ENCODE data around the gene LRRC75A.

LRRC75A gene

GRCh38 chr17:16447676-16448075, 44.3 kb downstream of the LRRC75A start:
- TF ChIP-seq, protein P1, sequence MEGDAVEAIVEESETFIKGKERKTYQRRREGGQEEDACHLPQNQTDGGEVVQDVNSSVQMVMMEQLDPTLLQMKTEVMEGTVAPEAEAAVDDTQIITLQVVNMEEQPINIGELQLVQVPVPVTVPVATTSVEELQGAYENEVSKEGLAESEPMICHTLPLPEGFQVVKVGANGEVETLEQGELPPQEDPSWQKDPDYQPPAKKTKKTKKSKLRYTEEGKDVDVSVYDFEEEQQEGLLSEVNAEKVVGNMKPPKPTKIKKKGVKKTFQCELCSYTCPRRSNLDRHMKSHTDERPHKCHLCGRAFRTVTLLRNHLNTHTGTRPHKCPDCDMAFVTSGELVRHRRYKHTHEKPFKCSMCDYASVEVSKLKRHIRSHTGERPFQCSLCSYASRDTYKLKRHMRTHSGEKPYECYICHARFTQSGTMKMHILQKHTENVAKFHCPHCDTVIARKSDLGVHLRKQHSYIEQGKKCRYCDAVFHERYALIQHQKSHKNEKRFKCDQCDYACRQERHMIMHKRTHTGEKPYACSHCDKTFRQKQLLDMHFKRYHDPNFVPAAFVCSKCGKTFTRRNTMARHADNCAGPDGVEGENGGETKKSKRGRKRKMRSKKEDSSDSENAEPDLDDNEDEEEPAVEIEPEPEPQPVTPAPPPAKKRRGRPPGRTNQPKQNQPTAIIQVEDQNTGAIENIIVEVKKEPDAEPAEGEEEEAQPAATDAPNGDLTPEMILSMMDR (IDR thresholded peaks at IDR 0.05; ENCODE audit: extremely low read depth, missing control alignments), result no peak
- DNase-seq (ENCODE audit: low spot score), result no peak

GRCh38 chr17:16446338-16446983, 45.5 kb downstream of the LRRC75A start:
- TF ChIP-seq, protein P1 (IDR thresholded peaks at IDR 0.05; ENCODE audit: extremely low read depth, missing control alignments), result no peak
- DNase-seq (ENCODE audit: low spot score), result no peak

GRCh38 chr17:16444258-16444886, 47.6 kb downstream of the LRRC75A start:
- no peak for DNase-seq (ENCODE audit: low spot score)
- TF ChIP-seq, protein P1 (IDR thresholded peaks at IDR 0.05; ENCODE audit: extremely low read depth, missing control alignments), result no peak

DNA sequence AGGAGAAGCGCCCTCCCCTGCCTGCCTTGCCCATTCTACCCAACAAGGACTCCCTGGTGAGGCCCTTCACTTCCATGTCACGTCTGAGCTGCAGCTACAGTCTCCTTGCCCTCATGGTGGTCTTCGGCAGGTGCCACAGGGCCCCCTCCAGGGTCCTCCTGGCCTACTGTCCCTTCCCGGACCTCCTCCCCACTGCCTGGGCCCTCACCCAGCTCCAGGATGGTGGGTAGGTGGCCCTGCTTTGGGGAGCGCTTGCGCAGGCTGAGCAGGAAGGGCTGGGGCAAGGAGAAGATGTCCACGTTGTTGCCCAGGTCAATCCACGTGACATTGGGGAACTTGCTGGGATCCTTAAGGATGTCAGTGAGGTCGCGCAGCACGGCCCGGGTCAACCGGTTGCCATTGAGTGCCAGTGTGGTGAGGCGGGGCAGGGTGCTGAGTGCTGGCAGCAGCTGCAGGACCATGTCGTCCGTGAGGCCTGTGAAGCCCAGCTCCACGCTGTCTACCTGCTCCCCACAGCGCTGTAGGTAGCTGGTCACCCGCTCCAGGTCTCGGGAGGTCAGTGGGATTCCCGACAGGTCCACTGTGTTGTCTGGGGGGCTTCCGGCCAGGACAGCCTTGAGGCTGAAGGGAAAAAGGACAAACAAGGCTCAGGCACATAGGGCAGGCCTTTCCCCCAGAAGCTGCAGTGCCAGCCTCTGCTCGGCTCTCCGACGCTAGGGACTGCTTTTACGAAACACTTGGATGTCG, 48.3 kb downstream of the LRRC75A start:
- TF ChIP-seq, protein P1 (IDR thresholded peaks at IDR 0.05; ENCODE audit: extremely low read depth, missing control alignments), result no peak
- no peak for DNase-seq (ENCODE audit: low spot score)

- DNase-seq (ENCODE audit: low spot score), result no peak
- TF ChIP-seq, protein P1 (IDR thresholded peaks at IDR 0.05; ENCODE audit: extremely low read depth, missing control alignments), result no peak
Observed at GRCh38 chr17:16442594-16443510, 49.1 kb downstream of the LRRC75A start.

GRCh38 chr17:16442141-16442540, 49.9 kb downstream of the LRRC75A start:
- no peak for DNase-seq (ENCODE audit: low spot score)
- TF ChIP-seq, protein P1 (IDR thresholded peaks at IDR 0.05; ENCODE audit: extremely low read depth, missing control alignments), result no peak

Data from GM20000 (cell line).